Measurements from ENCODE around the gene UVSSA. TPM values are rescaled to one million over a fixed set of nuclear protein-coding genes. Genes with fewer than 3 reads are reported as not detected.
"Not testable (repeated sequence)": the region's sequence is repeated elsewhere in the genome, so short reads cannot be mapped to it uniquely, and the experiment has no call there.

The UVSSA gene
- total RNA-seq, 3 donors from 2014 or later, result 13.9 to 22.9 (median 14.3) TPM

DNA sequence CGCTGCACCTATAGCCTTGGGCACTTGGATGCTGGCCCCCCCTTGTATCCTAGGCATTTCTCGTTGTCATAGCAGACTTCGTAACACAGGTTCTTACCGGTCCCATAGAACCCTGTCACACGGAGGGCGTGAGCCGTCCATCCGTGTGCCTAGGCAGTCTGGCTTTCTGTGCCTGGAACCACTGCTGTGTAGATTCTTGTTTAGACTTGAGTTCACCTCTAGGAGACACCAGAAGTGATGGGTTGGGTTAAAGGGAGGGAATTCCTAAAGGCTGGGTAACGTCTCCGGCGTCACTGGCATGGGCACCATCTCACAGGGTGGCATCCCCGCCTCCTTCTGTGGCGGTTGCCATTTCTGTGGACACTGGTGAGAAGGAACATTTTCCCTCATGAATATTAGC lies 72.7 kb downstream of the UVSSA start:
- Histone ChIP-seq H3K4me1 (no peaks in the 10 kb centered on the region), H3K36me3 (no peaks in the 10 kb centered on the region), H3K4me3 (no peak overlapping the region), H3K9me3 (peaks cover 0 to 3% of the 10 kb centered on the region in 2 donors), H3K27me3 (peaks cover 0 to 63% of the 10 kb centered on the region in 2 donors), H3K27ac (no peak overlapping the region)
- DNase-seq (ENCODE audit: low spot score in 2 of 2), result no peak
- intact Hi-C loops (cut with DNase I; ENCODE audit: low total_unique reads), result no loop called here
- TF ChIP-seq POLR2AphosphoS5 (IDR thresholded peaks at IDR 0.05), result no peak

- TF ChIP-seq POLR2AphosphoS5 (IDR thresholded peaks at IDR 0.05) (no peak), POLR2A (IDR thresholded peaks at IDR 0.05) (no peak)
- TF ChIP-seq, protein P1, sequence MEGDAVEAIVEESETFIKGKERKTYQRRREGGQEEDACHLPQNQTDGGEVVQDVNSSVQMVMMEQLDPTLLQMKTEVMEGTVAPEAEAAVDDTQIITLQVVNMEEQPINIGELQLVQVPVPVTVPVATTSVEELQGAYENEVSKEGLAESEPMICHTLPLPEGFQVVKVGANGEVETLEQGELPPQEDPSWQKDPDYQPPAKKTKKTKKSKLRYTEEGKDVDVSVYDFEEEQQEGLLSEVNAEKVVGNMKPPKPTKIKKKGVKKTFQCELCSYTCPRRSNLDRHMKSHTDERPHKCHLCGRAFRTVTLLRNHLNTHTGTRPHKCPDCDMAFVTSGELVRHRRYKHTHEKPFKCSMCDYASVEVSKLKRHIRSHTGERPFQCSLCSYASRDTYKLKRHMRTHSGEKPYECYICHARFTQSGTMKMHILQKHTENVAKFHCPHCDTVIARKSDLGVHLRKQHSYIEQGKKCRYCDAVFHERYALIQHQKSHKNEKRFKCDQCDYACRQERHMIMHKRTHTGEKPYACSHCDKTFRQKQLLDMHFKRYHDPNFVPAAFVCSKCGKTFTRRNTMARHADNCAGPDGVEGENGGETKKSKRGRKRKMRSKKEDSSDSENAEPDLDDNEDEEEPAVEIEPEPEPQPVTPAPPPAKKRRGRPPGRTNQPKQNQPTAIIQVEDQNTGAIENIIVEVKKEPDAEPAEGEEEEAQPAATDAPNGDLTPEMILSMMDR (IDR thresholded peaks at IDR 0.05), result no peak
- Histone ChIP-seq H3K4me3 (no peak overlapping the region), H3K27me3 (peaks cover 0 to 43% of the 10 kb centered on the region in 2 donors), H3K27ac (no peak overlapping the region), H3K9me3 (peaks cover 0 to 3% of the 10 kb centered on the region in 2 donors), H3K4me1 (no peaks in the 10 kb centered on the region), H3K36me3 (no peaks in the 10 kb centered on the region)
- no peak for DNase-seq (ENCODE audit: low spot score in 2 of 2)
- intact Hi-C loops (cut with DNase I; ENCODE audit: low total_unique reads), result no loop called here
These were observed 74.6 kb downstream of the UVSSA start for GRCh38 chr4:1421657-1422056.

GRCh38 chr4:1427010-1427409 lies 80.0 kb downstream of the UVSSA start:
- no peak for DNase-seq (ENCODE audit: low spot score in 2 of 2)
- TF ChIP-seq POLR2AphosphoS5 (IDR thresholded peaks at IDR 0.05) (no peak), POLR2A (IDR thresholded peaks at IDR 0.05) (no peak)
- TF ChIP-seq, protein P1 (IDR thresholded peaks at IDR 0.05), result no peak
- no peak overlapping the region for H3K27ac ChIP-seq
- H3K27me3 ChIP-seq, result peaks cover 0 to 9% of the 10 kb centered on the region in 2 donors
- H3K4me1 ChIP-seq, result no peaks in the 10 kb centered on the region
- H3K36me3 ChIP-seq, result no peaks in the 10 kb centered on the region
- H3K9me3 ChIP-seq, result peaks cover 0 to 3% of the 10 kb centered on the region in 2 donors
- H3K4me3 ChIP-seq, result no peak overlapping the region
- intact Hi-C loops (cut with DNase I; ENCODE audit: low total_unique reads), result no loop called here

- H3K36me3 ChIP-seq; H3K4me1 ChIP-seq; H3K27ac ChIP-seq; H3K9me3 ChIP-seq; H3K4me3 ChIP-seq; DNase-seq (ENCODE audit: low spot score in 2 of 2); intact Hi-C loops (cut with DNase I; ENCODE audit: low total_unique reads): not testable (repeated sequence)
- peaks cover 0 to 10% of the 10 kb centered on the region in 2 donors for H3K27me3 ChIP-seq
These were observed 96.7 kb downstream of the UVSSA start for GRCh38 chr4:1443688-1444172.

Other genes with a start within 250 kb of the UVSSA start
- 10 to 100 TPM in 1 of 3 donors, 1 to 10 TPM in 2; 5.1 to 15.7 (median 6.4) TPM for gene RNF212, start 233.6 kb upstream of the UVSSA start, total RNA-seq
- 10 to 100 TPM; 35.3 to 59.4 (median 36.1) TPM for gene SPON2, start 174.6 kb upstream of the UVSSA start, total RNA-seq
- 100 to 1,000 TPM; 130 to 159 (median 133) TPM for gene CTBP1, start 98.1 kb upstream of the UVSSA start, total RNA-seq
- 10 to 100 TPM; 49.9 to 76.7 (median 62.3) TPM for gene MAEA, start 57.3 kb upstream of the UVSSA start, total RNA-seq
- gene NKX1-1, start 59.2 kb downstream of the UVSSA start, total RNA-seq, result not detected

Data from breast epithelium (tissue), 4 donors.